ENCODE measurements around the gene HOMER2.
"Not testable (repeated sequence)": the region's sequence is repeated elsewhere in the genome, so short reads cannot be mapped to it uniquely, and the experiment has no call there.

Gene HOMER2

GRCh38 chr15:82871358-82871757 is 81.2 kb downstream of the HOMER2 start:
- H3K4me3 ChIP-seq (ENCODE audit: low read length in 2 of 2), result no peak overlapping the region
- H3K27me3 ChIP-seq (ENCODE audit: control insufficient read depth in 2 of 2, insufficient read depth in 2 of 2, low read length in 2 of 2), result no peaks in the 10 kb centered on the region
- H3K9ac ChIP-seq (ENCODE audit: low read depth in 1 of 2, low read length in 2 of 2), result no peak overlapping the region
- no peak overlapping the region for H3K27ac ChIP-seq (ENCODE audit: low read depth in 2 of 2, low read length in 2 of 2)
- no peaks in the 10 kb centered on the region for H3K9me3 ChIP-seq (ENCODE audit: control insufficient read depth in 2 of 2, low read length in 2 of 2)
- H3K4me1 ChIP-seq (ENCODE audit: control insufficient read depth in 2 of 2, insufficient read depth in 2 of 2, low read length in 2 of 2), result no peaks in the 10 kb centered on the region
- no peaks in the 10 kb centered on the region for H3K36me3 ChIP-seq (ENCODE audit: control insufficient read depth in 2 of 2, insufficient read depth in 2 of 2, low read length in 2 of 2)

GRCh38 chr15:82870727-82871320 is 81.7 kb downstream of the HOMER2 start:
- Histone ChIP-seq H3K9ac (ENCODE audit: low read depth in 1 of 2, low read length in 2 of 2) (no peak overlapping the region), H3K4me3 (ENCODE audit: low read length in 2 of 2) (no peak overlapping the region), H3K27ac (ENCODE audit: low read depth in 2 of 2, low read length in 2 of 2) (no peak overlapping the region), H3K36me3 (ENCODE audit: control insufficient read depth in 2 of 2, insufficient read depth in 2 of 2, low read length in 2 of 2) (no peaks in the 10 kb centered on the region), H3K27me3 (ENCODE audit: control insufficient read depth in 2 of 2, insufficient read depth in 2 of 2, low read length in 2 of 2) (no peaks in the 10 kb centered on the region), H3K9me3 (ENCODE audit: control insufficient read depth in 2 of 2, low read length in 2 of 2) (no peaks in the 10 kb centered on the region), H3K4me1 (ENCODE audit: control insufficient read depth in 2 of 2, insufficient read depth in 2 of 2, low read length in 2 of 2) (no peaks in the 10 kb centered on the region)

DNA sequence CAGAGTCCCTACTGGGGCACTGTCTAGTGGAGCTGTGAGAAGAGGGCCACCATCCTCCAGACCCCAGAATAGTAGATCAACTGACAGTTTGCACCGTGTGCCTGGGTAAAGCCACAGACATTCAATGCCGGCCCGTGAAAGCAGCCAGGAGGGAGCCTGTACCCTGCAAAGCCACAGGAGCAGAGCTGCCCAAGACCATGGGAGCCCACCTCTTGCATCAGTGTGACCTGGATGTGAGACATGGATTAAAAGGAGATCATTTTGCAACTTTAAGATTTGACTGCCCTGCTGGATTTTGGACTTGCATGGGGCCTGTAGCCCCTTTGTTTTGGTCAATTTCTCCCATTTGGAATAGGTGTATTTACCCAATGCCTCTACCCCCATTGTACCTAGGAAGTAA is 86.5 kb downstream of the HOMER2 start:
- H3K4me1 ChIP-seq (ENCODE audit: control insufficient read depth in 2 of 2, insufficient read depth in 2 of 2, low read length in 2 of 2); H3K9me3 ChIP-seq (ENCODE audit: control insufficient read depth in 2 of 2, low read length in 2 of 2); H3K27me3 ChIP-seq (ENCODE audit: control insufficient read depth in 2 of 2, insufficient read depth in 2 of 2, low read length in 2 of 2); H3K9ac ChIP-seq (ENCODE audit: low read depth in 1 of 2, low read length in 2 of 2); H3K4me3 ChIP-seq (ENCODE audit: low read length in 2 of 2); H3K27ac ChIP-seq (ENCODE audit: low read depth in 2 of 2, low read length in 2 of 2); H3K36me3 ChIP-seq (ENCODE audit: control insufficient read depth in 2 of 2, insufficient read depth in 2 of 2, low read length in 2 of 2): not testable (repeated sequence)

DNA sequence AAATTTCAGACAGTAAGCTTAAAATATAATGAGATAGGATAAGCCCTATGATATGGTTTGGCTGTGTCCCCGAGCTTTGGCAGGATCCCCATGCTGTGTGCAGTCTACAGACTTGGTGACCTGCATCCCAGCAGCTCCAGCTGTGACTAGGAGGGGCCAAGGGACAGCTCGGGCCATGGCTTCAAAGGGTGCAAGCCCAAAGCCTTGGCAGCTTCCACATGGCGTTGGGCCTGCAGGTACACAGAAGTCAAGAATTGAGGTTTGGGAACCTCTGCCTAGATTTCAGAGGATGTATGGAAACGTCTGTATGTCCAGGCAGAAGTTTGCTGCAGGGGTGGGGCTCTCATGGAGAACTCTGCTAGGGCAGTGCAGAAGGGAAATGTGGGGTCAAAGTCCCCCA is 86.9 kb downstream of the HOMER2 start:
- not testable (repeated sequence) for H3K4me1 ChIP-seq (ENCODE audit: control insufficient read depth in 2 of 2, insufficient read depth in 2 of 2, low read length in 2 of 2); H3K9me3 ChIP-seq (ENCODE audit: control insufficient read depth in 2 of 2, low read length in 2 of 2); H3K27me3 ChIP-seq (ENCODE audit: control insufficient read depth in 2 of 2, insufficient read depth in 2 of 2, low read length in 2 of 2); H3K9ac ChIP-seq (ENCODE audit: low read depth in 1 of 2, low read length in 2 of 2); H3K36me3 ChIP-seq (ENCODE audit: control insufficient read depth in 2 of 2, insufficient read depth in 2 of 2, low read length in 2 of 2); H3K27ac ChIP-seq (ENCODE audit: low read depth in 2 of 2, low read length in 2 of 2); H3K4me3 ChIP-seq (ENCODE audit: low read length in 2 of 2)

DNA sequence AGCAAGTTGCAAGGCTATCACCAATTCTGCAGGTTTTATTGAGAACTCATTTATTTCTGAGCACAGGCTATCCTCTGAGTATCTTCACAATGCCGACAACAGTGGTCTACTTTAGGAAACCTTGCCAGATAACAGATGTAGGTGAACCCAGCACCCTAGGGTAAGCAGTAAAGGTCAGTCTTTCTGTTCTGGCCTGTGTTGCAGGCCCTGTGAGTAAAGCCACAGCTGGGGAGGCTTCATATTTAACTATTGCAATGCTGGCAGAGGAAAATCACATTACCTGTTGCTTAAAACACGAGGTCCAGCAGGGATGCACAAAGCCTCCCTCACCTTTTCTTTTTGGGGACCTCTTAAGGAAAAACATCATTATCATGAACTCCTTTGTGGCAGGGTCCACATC is 87.6 kb downstream of the HOMER2 start:
- Histone ChIP-seq H3K4me3 (ENCODE audit: low read length in 2 of 2) (no peak overlapping the region), H3K27me3 (ENCODE audit: control insufficient read depth in 2 of 2, insufficient read depth in 2 of 2, low read length in 2 of 2) (no peaks in the 10 kb centered on the region), H3K36me3 (ENCODE audit: control insufficient read depth in 2 of 2, insufficient read depth in 2 of 2, low read length in 2 of 2) (no peaks in the 10 kb centered on the region), H3K27ac (ENCODE audit: low read depth in 2 of 2, low read length in 2 of 2) (no peak overlapping the region), H3K9me3 (ENCODE audit: control insufficient read depth in 2 of 2, low read length in 2 of 2) (no peaks in the 10 kb centered on the region), H3K4me1 (ENCODE audit: control insufficient read depth in 2 of 2, insufficient read depth in 2 of 2, low read length in 2 of 2) (no peaks in the 10 kb centered on the region), H3K9ac (ENCODE audit: low read depth in 1 of 2, low read length in 2 of 2) (no peak overlapping the region)

DNA sequence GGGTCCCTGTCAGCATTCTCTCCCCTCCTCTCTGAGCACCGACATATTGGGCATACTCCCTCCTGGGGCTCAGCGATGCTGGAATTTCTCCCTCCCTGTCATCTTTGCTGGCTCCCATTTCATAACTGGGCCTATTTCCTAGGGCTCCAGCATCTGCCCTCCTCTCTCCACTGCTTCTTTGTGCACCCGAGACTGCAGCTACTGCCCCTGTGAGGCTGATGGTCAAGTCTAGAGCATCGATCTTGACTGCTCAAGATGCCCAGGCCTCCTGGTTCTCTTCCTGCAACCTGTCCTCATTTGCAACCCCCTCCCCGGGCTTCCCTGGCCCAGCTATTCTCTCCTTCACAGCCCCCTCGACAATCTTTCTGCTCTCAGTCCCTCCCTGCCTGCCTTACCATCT is 89.6 kb downstream of the HOMER2 start:
- Histone ChIP-seq H3K27me3 (ENCODE audit: control insufficient read depth in 2 of 2, insufficient read depth in 2 of 2, low read length in 2 of 2) (no peaks in the 10 kb centered on the region), H3K27ac (ENCODE audit: low read depth in 2 of 2, low read length in 2 of 2) (no peak overlapping the region), H3K9me3 (ENCODE audit: control insufficient read depth in 2 of 2, low read length in 2 of 2) (no peaks in the 10 kb centered on the region), H3K36me3 (ENCODE audit: control insufficient read depth in 2 of 2, insufficient read depth in 2 of 2, low read length in 2 of 2) (no peaks in the 10 kb centered on the region), H3K4me1 (ENCODE audit: control insufficient read depth in 2 of 2, insufficient read depth in 2 of 2, low read length in 2 of 2) (no peaks in the 10 kb centered on the region), H3K9ac (ENCODE audit: low read depth in 1 of 2, low read length in 2 of 2) (no peak overlapping the region), H3K4me3 (ENCODE audit: low read length in 2 of 2) (no peak overlapping the region)

- H3K36me3 ChIP-seq (ENCODE audit: control insufficient read depth in 2 of 2, insufficient read depth in 2 of 2, low read length in 2 of 2), result no peaks in the 10 kb centered on the region
- H3K4me1 ChIP-seq (ENCODE audit: control insufficient read depth in 2 of 2, insufficient read depth in 2 of 2, low read length in 2 of 2), result no peaks in the 10 kb centered on the region
- H3K27me3 ChIP-seq (ENCODE audit: control insufficient read depth in 2 of 2, insufficient read depth in 2 of 2, low read length in 2 of 2), result no peaks in the 10 kb centered on the region
- no peaks in the 10 kb centered on the region for H3K9me3 ChIP-seq (ENCODE audit: control insufficient read depth in 2 of 2, low read length in 2 of 2)
- no peak overlapping the region for H3K9ac ChIP-seq (ENCODE audit: low read depth in 1 of 2, low read length in 2 of 2)
- no peak overlapping the region for H3K4me3 ChIP-seq (ENCODE audit: low read length in 2 of 2)
- no peak overlapping the region for H3K27ac ChIP-seq (ENCODE audit: low read depth in 2 of 2, low read length in 2 of 2)
Measured at GRCh38 chr15:82858932-82859331, 93.6 kb downstream of the HOMER2 start.

DNA sequence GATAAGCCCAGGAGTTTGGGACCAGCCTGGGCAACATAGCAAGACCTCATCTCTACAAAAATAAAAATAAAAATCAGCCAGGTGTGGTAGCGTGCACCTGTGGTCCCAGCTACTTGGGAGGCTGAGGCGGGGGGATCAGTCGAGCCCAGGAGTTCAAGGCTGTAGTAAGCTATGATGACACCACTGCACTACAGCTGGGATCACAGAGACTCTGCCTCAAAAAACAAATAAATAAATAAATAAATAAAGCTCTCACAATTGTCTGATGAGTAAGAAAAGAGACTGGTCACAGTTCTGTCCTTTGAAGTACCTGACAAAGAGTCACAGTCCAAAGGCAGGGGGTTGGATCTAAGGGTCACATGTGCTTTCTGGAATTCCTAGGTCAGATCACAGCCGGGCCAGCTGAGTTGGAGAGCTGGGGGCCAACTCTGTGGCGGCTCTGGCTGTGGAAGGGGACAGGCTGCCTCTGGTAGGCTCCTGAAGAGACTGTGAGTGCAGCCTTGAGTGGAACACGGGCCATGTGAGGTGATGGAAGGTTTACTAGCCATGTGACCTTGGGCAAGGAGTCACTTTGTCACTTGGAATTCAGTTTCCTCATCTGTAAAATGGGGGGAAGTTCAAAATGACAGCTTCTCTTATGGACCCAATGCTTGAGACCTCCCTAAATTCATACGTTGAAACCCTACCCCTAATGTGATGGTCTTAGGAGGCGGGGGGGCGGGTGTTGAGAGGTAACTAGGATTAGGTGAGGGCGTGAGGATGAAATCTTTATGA is 95.9 kb downstream of the HOMER2 start:
- H3K9ac ChIP-seq (ENCODE audit: low read depth in 1 of 2, low read length in 2 of 2), result no peak overlapping the region
- no peaks in the 10 kb centered on the region for H3K9me3 ChIP-seq (ENCODE audit: control insufficient read depth in 2 of 2, low read length in 2 of 2)
- H3K27me3 ChIP-seq (ENCODE audit: control insufficient read depth in 2 of 2, insufficient read depth in 2 of 2, low read length in 2 of 2), result no peaks in the 10 kb centered on the region
- H3K27ac ChIP-seq (ENCODE audit: low read depth in 2 of 2, low read length in 2 of 2), result no peak overlapping the region
- no peak overlapping the region for H3K4me3 ChIP-seq (ENCODE audit: low read length in 2 of 2)
- H3K36me3 ChIP-seq (ENCODE audit: control insufficient read depth in 2 of 2, insufficient read depth in 2 of 2, low read length in 2 of 2), result no peaks in the 10 kb centered on the region
- no peaks in the 10 kb centered on the region for H3K4me1 ChIP-seq (ENCODE audit: control insufficient read depth in 2 of 2, insufficient read depth in 2 of 2, low read length in 2 of 2)

DNA sequence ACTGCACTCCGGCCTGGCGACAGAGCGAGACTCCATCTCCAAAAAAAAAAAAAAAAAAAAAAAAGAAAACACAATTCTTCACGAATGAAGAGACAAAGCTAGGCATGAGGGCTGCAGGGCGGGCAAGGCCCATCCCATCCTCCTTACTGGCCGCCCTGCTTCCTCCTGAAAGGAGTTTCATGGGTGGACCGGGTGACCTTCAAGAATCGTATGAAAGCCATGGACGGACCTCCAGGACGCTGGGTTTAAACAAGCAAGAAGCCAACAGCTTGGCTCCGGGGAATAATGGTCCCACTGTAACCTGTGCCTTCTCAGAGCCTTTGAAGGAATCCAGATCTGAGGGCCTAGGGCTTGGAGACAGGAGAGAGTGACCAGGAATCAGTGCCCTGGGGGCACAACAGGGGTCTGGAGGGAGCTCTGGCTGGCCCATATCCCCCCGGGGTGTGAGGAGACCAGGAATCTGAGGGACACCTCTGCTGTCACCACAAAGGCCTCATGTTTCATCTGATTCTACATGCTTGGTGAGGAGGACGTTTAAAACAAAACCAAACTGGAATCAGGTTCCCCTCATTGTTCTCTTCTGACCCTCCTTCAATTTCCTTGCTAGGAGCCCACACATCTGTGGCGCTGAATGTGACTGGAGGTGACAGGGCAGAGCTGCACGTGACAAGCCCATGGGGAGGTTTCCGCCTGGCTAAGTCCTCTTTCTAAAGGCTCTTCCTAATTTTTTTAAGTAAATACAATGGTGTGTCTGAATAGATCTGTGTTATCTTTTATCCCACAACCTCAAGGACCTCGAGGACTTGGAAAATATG is 97.0 kb downstream of the HOMER2 start:
- H3K9ac ChIP-seq (ENCODE audit: low read depth in 1 of 2, low read length in 2 of 2), result no peak overlapping the region
- no peaks in the 10 kb centered on the region for H3K4me1 ChIP-seq (ENCODE audit: control insufficient read depth in 2 of 2, insufficient read depth in 2 of 2, low read length in 2 of 2)
- H3K9me3 ChIP-seq (ENCODE audit: control insufficient read depth in 2 of 2, low read length in 2 of 2), result no peaks in the 10 kb centered on the region
- H3K27ac ChIP-seq (ENCODE audit: low read depth in 2 of 2, low read length in 2 of 2), result no peak overlapping the region
- no peaks in the 10 kb centered on the region for H3K36me3 ChIP-seq (ENCODE audit: control insufficient read depth in 2 of 2, insufficient read depth in 2 of 2, low read length in 2 of 2)
- H3K4me3 ChIP-seq (ENCODE audit: low read length in 2 of 2), result no peak overlapping the region
- no peaks in the 10 kb centered on the region for H3K27me3 ChIP-seq (ENCODE audit: control insufficient read depth in 2 of 2, insufficient read depth in 2 of 2, low read length in 2 of 2)

DNA sequence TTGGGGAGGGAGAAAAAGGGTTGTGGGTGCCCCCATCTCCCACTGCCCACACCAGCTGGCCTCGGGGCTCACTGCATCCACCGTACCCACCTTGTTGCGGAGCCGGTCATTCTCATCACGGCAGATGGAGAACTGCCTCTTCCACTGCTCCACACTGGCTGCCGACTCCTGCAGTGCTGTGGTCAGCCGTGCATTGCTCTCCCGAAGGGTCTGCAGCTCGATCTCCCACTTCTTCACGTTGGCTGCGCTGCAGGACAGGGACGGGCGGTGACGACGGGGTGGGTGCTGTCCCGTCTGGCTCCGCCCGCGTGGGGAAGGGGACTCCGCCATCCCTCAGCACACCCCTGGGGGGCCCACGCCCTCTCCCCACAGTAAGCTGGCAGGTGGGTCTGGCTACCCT is 98.0 kb downstream of the HOMER2 start:
- H3K36me3 ChIP-seq (ENCODE audit: control insufficient read depth in 2 of 2, insufficient read depth in 2 of 2, low read length in 2 of 2), result no peaks in the 10 kb centered on the region
- H3K4me1 ChIP-seq (ENCODE audit: control insufficient read depth in 2 of 2, insufficient read depth in 2 of 2, low read length in 2 of 2), result peaks cover 0 to 3% of the 10 kb centered on the region in 2 donors
- no peak overlapping the region for H3K4me3 ChIP-seq (ENCODE audit: low read length in 2 of 2)
- no peak overlapping the region for H3K9ac ChIP-seq (ENCODE audit: low read depth in 1 of 2, low read length in 2 of 2)
- no peak overlapping the region for H3K27ac ChIP-seq (ENCODE audit: low read depth in 2 of 2, low read length in 2 of 2)
- no peaks in the 10 kb centered on the region for H3K27me3 ChIP-seq (ENCODE audit: control insufficient read depth in 2 of 2, insufficient read depth in 2 of 2, low read length in 2 of 2)
- no peaks in the 10 kb centered on the region for H3K9me3 ChIP-seq (ENCODE audit: control insufficient read depth in 2 of 2, low read length in 2 of 2)
